ENCODE measurements around the gene TOLLIP.

TOLLIP gene

GRCh38 chr11:1229471-1230120 lies 79.8 kb downstream of the TOLLIP start:
- DNase-seq, result no peak

GRCh38 chr11:1228921-1229451 lies 80.4 kb downstream of the TOLLIP start:
- no peak for DNase-seq

GRCh38 chr11:1228101-1228821 lies 81.2 kb downstream of the TOLLIP start:
- no peak for DNase-seq

- no peak for DNase-seq
These were observed 81.8 kb downstream of the TOLLIP start for GRCh38 chr11:1227551-1228100.

- DNase-seq, result no peak
These were observed 82.4 kb downstream of the TOLLIP start for GRCh38 chr11:1226986-1227550.

GRCh38 chr11:1226226-1226985 lies 83.0 kb downstream of the TOLLIP start:
- DNase-seq, result peak in 1 of 2 donors; percentile 5

- DNase-seq, result no peak
These were observed 83.8 kb downstream of the TOLLIP start for GRCh38 chr11:1225386-1226225.

- DNase-seq, result no peak
These were observed 84.7 kb downstream of the TOLLIP start for GRCh38 chr11:1224491-1225385.
